Measurements from ENCODE around the gene ULK4.

Gene ULK4

GRCh38 chr3:41365973-41366372 lies 595.9 kb downstream of the ULK4 start:
- TF ChIP-seq TAF1 (IDR thresholded peaks at IDR 0.05; ENCODE audit: low read depth, low read length) (no peak), POLR2AphosphoS5 (IDR thresholded peaks at IDR 0.05; ENCODE audit: low read depth, low read length) (no peak), SPI1 (IDR thresholded peaks at IDR 0.05; ENCODE audit: low read depth, low read length) (no peak), POLR2A (IDR thresholded peaks at IDR 0.05; ENCODE audit: low read depth, low read length) (no peak), PAX5 (IDR thresholded peaks at IDR 0.05; ENCODE audit: insufficient read depth, low read length, severe bottlenecking) (no peak)
- no peak for DNase-seq (ENCODE audit: insufficient read length, low spot score)
- no peak for FAIRE-seq

GRCh38 chr3:41364736-41365135 lies 597.2 kb downstream of the ULK4 start:
- TF ChIP-seq SPI1 (IDR thresholded peaks at IDR 0.05; ENCODE audit: low read depth, low read length) (no peak), POLR2A (IDR thresholded peaks at IDR 0.05; ENCODE audit: low read depth, low read length) (no peak), TAF1 (IDR thresholded peaks at IDR 0.05; ENCODE audit: low read depth, low read length) (no peak), POU2F2 (IDR thresholded peaks at IDR 0.05; ENCODE audit: low read depth, low read length) (no peak), POLR2AphosphoS5 (IDR thresholded peaks at IDR 0.05; ENCODE audit: low read depth, low read length) (no peak), PAX5 (IDR thresholded peaks at IDR 0.05; ENCODE audit: insufficient read depth, low read length, severe bottlenecking) (no peak)

GRCh38 chr3:41363830-41364523 lies 597.9 kb downstream of the ULK4 start:
- no peak for TF ChIP-seq POLR2AphosphoS5 (IDR thresholded peaks at IDR 0.05; ENCODE audit: low read depth, low read length)
- TF ChIP-seq POLR2A (IDR thresholded peaks at IDR 0.05; ENCODE audit: low read depth, low read length), result no peak
- TF ChIP-seq POU2F2 (IDR thresholded peaks at IDR 0.05; ENCODE audit: low read depth, low read length), result no peak
- TF ChIP-seq PAX5 (IDR thresholded peaks at IDR 0.05; ENCODE audit: insufficient read depth, low read length, severe bottlenecking), result no peak
- TF ChIP-seq TAF1 (IDR thresholded peaks at IDR 0.05; ENCODE audit: low read depth, low read length), result no peak
- no peak for TF ChIP-seq SPI1 (IDR thresholded peaks at IDR 0.05; ENCODE audit: low read depth, low read length)
- no peak for FAIRE-seq
- no peak for DNase-seq (ENCODE audit: insufficient read length, low spot score)

More at GRCh38 chr3:41364736-41365135, 597.2 kb downstream of the ULK4 start:
- no peak for DNase-seq (ENCODE audit: insufficient read length, low spot score)
- FAIRE-seq, result no peak

- FAIRE-seq, result no peak
- DNase-seq (ENCODE audit: insufficient read length, low spot score), result no peak
- TF ChIP-seq POLR2AphosphoS5 (IDR thresholded peaks at IDR 0.05; ENCODE audit: low read depth, low read length) (no peak), PAX5 (IDR thresholded peaks at IDR 0.05; ENCODE audit: insufficient read depth, low read length, severe bottlenecking) (no peak), POU2F2 (IDR thresholded peaks at IDR 0.05; ENCODE audit: low read depth, low read length) (no peak), TAF1 (IDR thresholded peaks at IDR 0.05; ENCODE audit: low read depth, low read length) (no peak), POLR2A (IDR thresholded peaks at IDR 0.05; ENCODE audit: low read depth, low read length) (no peak), SPI1 (IDR thresholded peaks at IDR 0.05; ENCODE audit: low read depth, low read length) (no peak)
Measured at GRCh38 chr3:41362638-41363559, 599.0 kb downstream of the ULK4 start.

- DNase-seq (ENCODE audit: insufficient read length, low spot score), result no peak
- TF ChIP-seq PAX5 (IDR thresholded peaks at IDR 0.05; ENCODE audit: insufficient read depth, low read length, severe bottlenecking), result no peak
- no peak for TF ChIP-seq POLR2AphosphoS5 (IDR thresholded peaks at IDR 0.05; ENCODE audit: low read depth, low read length)
- TF ChIP-seq POLR2A (IDR thresholded peaks at IDR 0.05; ENCODE audit: low read depth, low read length), result no peak
- no peak for TF ChIP-seq POU2F2 (IDR thresholded peaks at IDR 0.05; ENCODE audit: low read depth, low read length)
- TF ChIP-seq SPI1 (IDR thresholded peaks at IDR 0.05; ENCODE audit: low read depth, low read length), result no peak
- TF ChIP-seq TAF1 (IDR thresholded peaks at IDR 0.05; ENCODE audit: low read depth, low read length), result no peak
- no peak for FAIRE-seq
Measured at GRCh38 chr3:41357271-41357670, 604.6 kb downstream of the ULK4 start.

- no peak for TF ChIP-seq PAX5 (IDR thresholded peaks at IDR 0.05; ENCODE audit: insufficient read depth, low read length, severe bottlenecking)
- TF ChIP-seq POLR2AphosphoS5 (IDR thresholded peaks at IDR 0.05; ENCODE audit: low read depth, low read length), result no peak
- TF ChIP-seq SPI1 (IDR thresholded peaks at IDR 0.05; ENCODE audit: low read depth, low read length), result no peak
- no peak for DNase-seq (ENCODE audit: insufficient read length, low spot score)
- FAIRE-seq, result no peak
Measured at GRCh38 chr3:41356775-41357174, 605.1 kb downstream of the ULK4 start.

GRCh38 chr3:41352510-41352909 lies 609.4 kb downstream of the ULK4 start:
- TF ChIP-seq TAF1 (IDR thresholded peaks at IDR 0.05; ENCODE audit: low read depth, low read length), result no peak
- TF ChIP-seq PAX5 (IDR thresholded peaks at IDR 0.05; ENCODE audit: insufficient read depth, low read length, severe bottlenecking), result no peak
- TF ChIP-seq POU2F2 (IDR thresholded peaks at IDR 0.05; ENCODE audit: low read depth, low read length), result no peak
- TF ChIP-seq POLR2A (IDR thresholded peaks at IDR 0.05; ENCODE audit: low read depth, low read length), result no peak
- TF ChIP-seq SPI1 (IDR thresholded peaks at IDR 0.05; ENCODE audit: low read depth, low read length), result no peak
- TF ChIP-seq POLR2AphosphoS5 (IDR thresholded peaks at IDR 0.05; ENCODE audit: low read depth, low read length), result no peak
- FAIRE-seq (no peak), DNase-seq (ENCODE audit: insufficient read length, low spot score) (no peak)

GRCh38 chr3:41350441-41350840 lies 611.5 kb downstream of the ULK4 start:
- DNase-seq (ENCODE audit: insufficient read length, low spot score) (no peak), FAIRE-seq (no peak)
- TF ChIP-seq TAF1 (IDR thresholded peaks at IDR 0.05; ENCODE audit: low read depth, low read length) (no peak), POLR2A (IDR thresholded peaks at IDR 0.05; ENCODE audit: low read depth, low read length) (no peak), SPI1 (IDR thresholded peaks at IDR 0.05; ENCODE audit: low read depth, low read length) (no peak), POLR2AphosphoS5 (IDR thresholded peaks at IDR 0.05; ENCODE audit: low read depth, low read length) (no peak), PAX5 (IDR thresholded peaks at IDR 0.05; ENCODE audit: insufficient read depth, low read length, severe bottlenecking) (no peak), POU2F2 (IDR thresholded peaks at IDR 0.05; ENCODE audit: low read depth, low read length) (no peak)

GRCh38 chr3:41348401-41348800 lies 613.5 kb downstream of the ULK4 start:
- FAIRE-seq (no peak), DNase-seq (ENCODE audit: insufficient read length, low spot score) (no peak)
- TF ChIP-seq POU2F2 (IDR thresholded peaks at IDR 0.05; ENCODE audit: low read depth, low read length), result no peak
- TF ChIP-seq POLR2A (IDR thresholded peaks at IDR 0.05; ENCODE audit: low read depth, low read length), result no peak
- no peak for TF ChIP-seq PAX5 (IDR thresholded peaks at IDR 0.05; ENCODE audit: insufficient read depth, low read length, severe bottlenecking)
- no peak for TF ChIP-seq TAF1 (IDR thresholded peaks at IDR 0.05; ENCODE audit: low read depth, low read length)
- TF ChIP-seq SPI1 (IDR thresholded peaks at IDR 0.05; ENCODE audit: low read depth, low read length), result no peak
- TF ChIP-seq POLR2AphosphoS5 (IDR thresholded peaks at IDR 0.05; ENCODE audit: low read depth, low read length), result no peak

Measured in GM12891 (cell line).